GM23248 (cell line): Measurements from ENCODE around the gene PIP5K1B.

Source experiments
- EZH2 ChIP-seq: fragments of 200-600 bp; sonication (generic); IDR thresholded peaks from 2 replicates; pipeline ENCODE4 v1.6.1; 2018; ENCODE audit warnings: antibody characterized with exemption, mild to moderate bottlenecking; ENCODE audit not compliant: insufficient read depth, poor library complexity, severe bottlenecking
- EZH2phosphoT487 ChIP-seq: fragments of 200-600 bp; sonication (generic); IDR thresholded peaks from 2 replicates; pipeline ENCODE4 v1.6.1; 2018; ENCODE audit warnings: antibody characterized with exemption, moderate library complexity, mild to moderate bottlenecking, low read depth; ENCODE audit not compliant: insufficient read depth

DNA sequence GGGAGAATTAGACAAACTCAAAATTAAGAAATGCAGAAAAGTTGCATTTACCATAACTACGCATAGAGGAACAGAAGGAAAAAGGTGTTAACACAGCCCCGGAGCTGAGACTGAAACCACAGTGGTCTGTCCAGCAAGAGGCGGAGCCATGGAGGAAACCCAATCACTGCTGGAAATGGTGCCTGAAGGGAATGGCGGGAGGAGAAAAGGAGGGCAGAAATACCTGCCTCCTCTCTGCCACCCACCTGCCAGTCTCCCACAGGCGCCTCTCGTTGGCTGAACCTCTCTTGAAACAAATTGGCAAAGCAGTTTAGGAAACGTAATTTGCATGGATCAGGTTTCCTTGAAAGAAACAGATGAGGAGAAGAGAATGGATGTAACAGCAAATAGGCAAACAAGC lies 318.6 kb downstream of the PIP5K1B start:
- TF ChIP-seq EZH2 (no peak), EZH2phosphoT487 (no peak)
